Astrocyte of the spinal cord (primary cell): ENCODE results near the gene DHDH.
"Not testable (repeated sequence)": the region's sequence is repeated elsewhere in the genome, so short reads cannot be mapped to it uniquely, and the experiment has no call there.

Experiments
- DNase-seq: peaks from one replicate; pipeline ENCODE4 v3.0.0; 2011; ENCODE audit warnings: low read depth, low spot score
- H3K4me3 ChIP-seq: 2 replicates; pipeline ENCODE4 v1.5.1; 2011; ENCODE audit warnings: low read depth, mild to moderate bottlenecking, low read length, moderate library complexity
- CTCF ChIP-seq: IDR thresholded peaks from 2 replicates; pipeline ENCODE4 v1.5.1; 2012; ENCODE audit warnings: low read depth, mild to moderate bottlenecking, low read length, inconsistent platforms
- in situ Hi-C: cut with HindIII; loops from 2 replicates; pipeline ENCODE4 v1.10.0; 2017; ENCODE audit warnings: low sequenced_read_pairs

DHDH gene

GRCh38 chr19:48897181-48897580, 36.3 kb upstream of the DHDH start:
- no peak for TF ChIP-seq CTCF
- DNase-seq: no peak
- in situ Hi-C loops: no loop called here
- no peak overlapping the region for H3K4me3 ChIP-seq

GRCh38 chr19:48899386-48899749, 34.1 kb upstream of the DHDH start:
- DNase-seq, in situ Hi-C loops: not testable (repeated sequence)
- peak overlapping the region; percentile 97 for H3K4me3 ChIP-seq

GRCh38 chr19:48899781-48900476, 33.6 kb upstream of the DHDH start, which contains the start of gene NUCB1:
TSS of gene NUCB1 (plus strand) at chr19:48900312. CDS start at chr19:48900797, 485 bp downstream.
- H3K4me3 ChIP-seq: peak within 1 kb of the TSS; percentile 97
- in situ Hi-C loops: no loop called here
- TF ChIP-seq CTCF: peak; percentile 28
- DNase-seq: peak; percentile 99

- in situ Hi-C loops: no loop called here
- H3K4me3 ChIP-seq: peak overlapping the region; percentile 97
- TF ChIP-seq CTCF: no peak
- peak; percentile 55 for DNase-seq
Measured at GRCh38 chr19:48900477-48901406, 32.8 kb upstream of the DHDH start.

GRCh38 chr19:48902291-48902690, 31.2 kb upstream of the DHDH start:
- H3K4me3 ChIP-seq, DNase-seq, in situ Hi-C loops: not testable (repeated sequence)

GRCh38 chr19:48903788-48904187, 29.7 kb upstream of the DHDH start:
- DNase-seq, H3K4me3 ChIP-seq, in situ Hi-C loops: not testable (repeated sequence)

- no peak overlapping the region for H3K4me3 ChIP-seq
- DNase-seq: no peak
- TF ChIP-seq CTCF: no peak
- in situ Hi-C loops: no loop called here
Measured at GRCh38 chr19:48905664-48906063, 27.8 kb upstream of the DHDH start.

GRCh38 chr19:48906324-48906723, 27.2 kb upstream of the DHDH start:
- H3K4me3 ChIP-seq: no peak overlapping the region
- in situ Hi-C loops: no loop called here
- no peak for DNase-seq
- TF ChIP-seq CTCF: no peak
